Uterus (tissue), 2 donors: ENCODE measurements around the gene BIRC5.

Experiments used
- POLR2A ChIP-seq, 2 donors: fragments of 450-650 bp; IDR thresholded peaks; one replicate each; pipeline ENCODE4 v1.6.1; 2016; ENCODE audit warnings: antibody characterized with exemption in 2 of 2, mild to moderate bottlenecking in 1 of 2, moderate library complexity in 1 of 2
- TF ChIP-seq, protein P1 (sequence below), 4 experiments: fragments of 200-600 bp in 2 of 4; fragments of 450-650 bp in 2 of 4; sonication (generic) in 2 of 4; IDR thresholded peaks; one replicate each; pipeline ENCODE4 v1.5.1; 2016 to 2019; ENCODE audit warnings: antibody characterized with exemption in 4 of 4, mild to moderate bottlenecking in 2 of 4, moderate library complexity in 1 of 4

DNA sequence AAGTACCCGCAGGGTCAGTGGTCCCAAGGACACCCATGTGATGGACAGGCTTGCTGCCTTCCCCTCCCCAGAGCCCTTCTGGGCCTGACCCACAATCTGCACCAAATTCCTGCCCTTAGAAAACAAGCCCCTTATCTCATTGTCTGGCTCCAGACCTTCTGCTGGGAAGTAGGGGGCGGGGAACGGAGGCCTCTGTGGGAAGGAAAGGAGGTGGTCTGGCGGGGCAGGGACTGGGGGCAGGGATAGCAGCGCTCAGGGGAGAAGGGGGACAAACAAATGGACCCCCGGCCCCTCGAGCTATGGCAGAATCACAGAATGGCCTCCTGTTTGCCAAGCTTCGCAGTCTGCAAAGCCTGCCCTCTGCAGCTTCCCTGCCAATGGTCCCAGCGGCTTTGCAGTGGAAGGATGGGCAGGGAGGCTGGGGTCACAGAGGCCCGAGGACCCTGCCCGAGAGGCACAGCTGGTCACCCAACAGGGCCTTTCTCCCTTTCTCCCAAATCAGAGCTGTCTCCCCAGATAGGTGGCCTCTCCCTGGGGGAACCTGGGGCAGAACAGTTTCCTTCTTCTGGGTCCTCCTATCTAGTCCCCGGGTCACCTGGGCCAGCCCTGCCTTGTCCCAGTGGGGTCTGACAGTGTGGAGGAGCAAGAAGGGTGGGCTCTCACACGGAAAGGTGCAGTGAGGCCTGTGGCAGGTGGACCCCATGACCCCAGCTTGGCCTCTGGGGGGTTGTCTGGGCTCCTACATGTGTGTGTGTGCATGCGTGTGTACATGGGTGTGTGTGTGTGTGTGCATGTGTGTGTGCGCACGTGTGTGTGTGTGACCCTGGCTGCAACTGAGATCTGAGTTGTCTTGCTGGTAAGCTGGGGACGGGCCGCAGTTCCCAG, 42.9 kb downstream of the BIRC5 start:
- TF ChIP-seq, protein P1, sequence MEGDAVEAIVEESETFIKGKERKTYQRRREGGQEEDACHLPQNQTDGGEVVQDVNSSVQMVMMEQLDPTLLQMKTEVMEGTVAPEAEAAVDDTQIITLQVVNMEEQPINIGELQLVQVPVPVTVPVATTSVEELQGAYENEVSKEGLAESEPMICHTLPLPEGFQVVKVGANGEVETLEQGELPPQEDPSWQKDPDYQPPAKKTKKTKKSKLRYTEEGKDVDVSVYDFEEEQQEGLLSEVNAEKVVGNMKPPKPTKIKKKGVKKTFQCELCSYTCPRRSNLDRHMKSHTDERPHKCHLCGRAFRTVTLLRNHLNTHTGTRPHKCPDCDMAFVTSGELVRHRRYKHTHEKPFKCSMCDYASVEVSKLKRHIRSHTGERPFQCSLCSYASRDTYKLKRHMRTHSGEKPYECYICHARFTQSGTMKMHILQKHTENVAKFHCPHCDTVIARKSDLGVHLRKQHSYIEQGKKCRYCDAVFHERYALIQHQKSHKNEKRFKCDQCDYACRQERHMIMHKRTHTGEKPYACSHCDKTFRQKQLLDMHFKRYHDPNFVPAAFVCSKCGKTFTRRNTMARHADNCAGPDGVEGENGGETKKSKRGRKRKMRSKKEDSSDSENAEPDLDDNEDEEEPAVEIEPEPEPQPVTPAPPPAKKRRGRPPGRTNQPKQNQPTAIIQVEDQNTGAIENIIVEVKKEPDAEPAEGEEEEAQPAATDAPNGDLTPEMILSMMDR (IDR thresholded peaks at IDR 0.05): no peak
- no peak for TF ChIP-seq POLR2A (IDR thresholded peaks at IDR 0.05)
